ACC112 (cell line): Measurements from ENCODE around the gene TMC1.

Source experiments
- H2AFZ ChIP-seq: fragments of 200-600 bp; sonication (generic); one replicate; pipeline ENCODE4 v1.6.0; 2017; ENCODE audit warnings: antibody characterized with exemption, low read length; ENCODE audit not compliant: unreplicated experiment
- H3K27ac ChIP-seq: fragments of 200-600 bp; sonication (generic); 2 replicates; pipeline ENCODE4 v1.5.1; 2014; ENCODE audit warnings: low read depth, mild to moderate bottlenecking, antibody characterized with exemption, low read length, moderate library complexity
- H3K27me3 ChIP-seq: fragments of 200-600 bp; sonication (generic); 2 replicates; pipeline ENCODE4 v1.6.1; 2014; ENCODE audit warnings: mild to moderate bottlenecking, antibody characterized with exemption, low read length, moderate library complexity, mixed read lengths; ENCODE audit not compliant: insufficient read depth
- H3K36me3 ChIP-seq: fragments of 200-600 bp; sonication (generic); 2 replicates; pipeline ENCODE4 v1.6.1; 2016; ENCODE audit warnings: mild to moderate bottlenecking, antibody characterized with exemption, low read length, moderate library complexity, mixed read lengths; ENCODE audit not compliant: insufficient read depth
- H3K4me1 ChIP-seq: fragments of 200-600 bp; sonication (generic); one replicate; pipeline ENCODE4 v1.6.1; 2016; ENCODE audit warnings: low read length, mixed read lengths; ENCODE audit not compliant: insufficient read depth, unreplicated experiment, control insufficient read depth
- H3K4me3 ChIP-seq: fragments of 200-600 bp; sonication (generic); 2 replicates; pipeline ENCODE4 v1.5.1; 2014; ENCODE audit warnings: mild to moderate bottlenecking, low read depth, low read length
- H3K79me2 ChIP-seq: fragments of 200-600 bp; sonication (generic); one replicate; pipeline ENCODE4 v1.6.0; 2016; ENCODE audit warnings: low read length; ENCODE audit not compliant: control insufficient read depth, unreplicated experiment, insufficient read depth

TMC1 gene

DNA sequence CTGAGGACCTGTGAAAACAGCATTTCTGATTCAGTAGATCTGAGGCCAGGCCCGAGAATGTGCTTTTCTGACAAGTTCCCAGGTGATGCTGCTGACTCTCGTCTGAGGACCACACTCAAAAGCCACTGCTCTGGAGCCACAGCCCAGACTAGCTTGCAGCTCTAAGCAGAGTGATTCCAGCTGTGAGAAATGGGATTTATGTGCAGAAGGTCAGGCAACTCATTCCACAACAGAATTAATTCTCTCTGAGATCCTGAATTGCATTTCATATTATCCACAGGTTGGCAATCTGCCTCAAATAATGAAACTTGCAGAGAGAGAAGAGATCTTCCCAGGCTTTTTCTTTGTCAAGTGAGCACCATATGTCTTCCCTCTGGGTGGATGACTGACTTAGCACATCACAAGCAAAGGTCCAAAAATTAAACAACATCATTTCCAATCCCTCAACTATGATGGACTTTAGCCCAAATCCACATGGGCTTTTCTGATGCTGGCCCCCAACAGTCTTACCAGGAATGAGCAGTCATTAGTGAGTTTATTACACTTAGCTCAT is 291.2 kb downstream of the TMC1 start:
- H3K4me1 ChIP-seq = no peaks in the 10 kb centered on the region
- H3K27me3 ChIP-seq = 0 out of 2 replicates have a peak, but pooled peaks cover 3% of the 10 kb centered on the region
- H2AFZ ChIP-seq = no peak overlapping the region
- no peak overlapping the region for H3K4me3 ChIP-seq
- H3K79me2 ChIP-seq = no peaks in the 10 kb centered on the region
- H3K27ac ChIP-seq = no peak overlapping the region
- no peaks in the 10 kb centered on the region for H3K36me3 ChIP-seq

DNA sequence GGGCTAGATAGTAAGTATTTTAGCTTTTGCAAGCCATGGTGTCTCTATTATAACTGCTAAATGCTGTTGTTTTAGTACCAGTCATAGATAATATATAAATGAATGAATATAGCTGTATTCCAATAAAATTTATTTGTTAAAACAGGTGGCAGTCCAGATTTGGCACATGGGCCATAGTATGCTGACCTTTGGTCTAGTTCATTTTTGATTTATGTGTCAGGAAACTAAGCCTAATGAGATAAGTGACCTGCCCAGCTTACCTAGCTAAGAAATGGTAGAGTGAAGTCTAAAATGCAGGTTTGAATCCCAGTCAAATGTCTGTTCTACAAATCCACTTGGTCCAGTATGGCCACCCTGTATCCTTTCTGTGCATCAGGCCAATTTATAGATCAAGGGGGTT is 292.1 kb downstream of the TMC1 start:
- no peak overlapping the region for H2AFZ ChIP-seq
- no peak overlapping the region for H3K27ac ChIP-seq
- no peak overlapping the region for H3K4me3 ChIP-seq
- 0 out of 2 replicates have a peak, but pooled peaks cover 3% of the 10 kb centered on the region for H3K27me3 ChIP-seq
- H3K36me3 ChIP-seq = no peaks in the 10 kb centered on the region
- no peaks in the 10 kb centered on the region for H3K79me2 ChIP-seq
- H3K4me1 ChIP-seq = no peaks in the 10 kb centered on the region

DNA sequence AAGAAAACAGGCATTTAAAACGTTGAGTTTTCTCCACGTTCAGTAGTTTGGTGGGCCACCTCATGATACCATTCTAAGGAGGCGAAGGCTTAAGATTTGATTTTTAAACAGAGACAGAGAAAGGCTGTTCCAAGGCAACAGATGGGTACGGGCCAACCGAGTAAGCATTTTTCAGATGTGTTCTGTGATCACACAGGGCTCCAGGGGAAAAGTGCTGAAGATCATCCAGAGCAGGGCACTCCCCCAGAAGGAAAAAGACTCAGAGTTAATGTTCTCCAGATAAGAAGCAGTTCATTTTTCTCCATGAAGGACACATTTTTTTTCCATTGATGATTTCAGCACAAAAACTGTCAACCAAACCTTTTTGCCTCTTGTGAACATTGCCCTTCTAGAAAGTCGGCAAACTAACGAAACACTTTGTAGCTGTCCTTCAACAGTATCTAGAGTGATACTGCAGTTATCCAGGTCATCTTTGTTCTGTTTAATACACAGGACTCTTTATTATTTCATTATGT is 292.7 kb downstream of the TMC1 start:
- Histone ChIP-seq H2AFZ (no peak overlapping the region), H3K79me2 (no peaks in the 10 kb centered on the region), H3K4me3 (no peak overlapping the region), H3K27ac (no peak overlapping the region), H3K36me3 (no peaks in the 10 kb centered on the region), H3K4me1 (no peaks in the 10 kb centered on the region), H3K27me3 (0 out of 2 replicates have a peak, but pooled peaks cover 3% of the 10 kb centered on the region)

GRCh38 chr9:72816666-72817065 is 295.3 kb downstream of the TMC1 start:
- Histone ChIP-seq H3K4me3 (no peak overlapping the region), H3K79me2 (no peaks in the 10 kb centered on the region), H3K27me3 (peaks cover 3% of the 10 kb centered on the region; the same call in 1 of the 2 replicates), H3K4me1 (no peaks in the 10 kb centered on the region), H2AFZ (no peak overlapping the region), H3K36me3 (no peaks in the 10 kb centered on the region), H3K27ac (no peak overlapping the region)

DNA sequence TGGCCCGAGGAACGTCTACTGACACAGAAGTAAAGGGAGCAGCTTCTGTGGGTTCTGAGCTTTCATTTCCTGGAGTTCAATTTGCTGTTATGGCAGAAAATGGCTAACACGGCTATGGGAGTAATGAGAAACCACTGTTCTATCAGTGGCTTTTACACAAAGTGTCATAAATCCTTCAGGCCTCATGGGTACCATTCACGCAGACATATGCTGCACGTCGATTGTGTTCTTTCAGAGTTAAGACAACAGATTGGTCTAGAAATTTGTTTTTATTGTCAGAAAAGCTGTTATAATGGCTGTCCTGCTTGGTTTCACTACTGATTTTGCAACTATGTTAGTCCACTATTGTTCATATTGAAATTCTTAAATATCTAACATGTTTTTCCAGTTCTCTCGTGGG is 296.0 kb downstream of the TMC1 start:
- H3K79me2 ChIP-seq = no peaks in the 10 kb centered on the region
- no peak overlapping the region for H2AFZ ChIP-seq
- H3K4me3 ChIP-seq = no peak overlapping the region
- H3K27me3 ChIP-seq = peaks cover 3% of the 10 kb centered on the region; the same call in 1 of the 2 replicates
- H3K27ac ChIP-seq = no peak overlapping the region
- no peaks in the 10 kb centered on the region for H3K4me1 ChIP-seq
- no peaks in the 10 kb centered on the region for H3K36me3 ChIP-seq

GRCh38 chr9:72818385-72818784 is 297.0 kb downstream of the TMC1 start:
- Histone ChIP-seq H3K27me3 (peaks cover 3% of the 10 kb centered on the region; the same call in 1 of the 2 replicates), H3K36me3 (no peaks in the 10 kb centered on the region), H3K4me1 (peaks cover 2% of the 10 kb centered on the region)

DNA sequence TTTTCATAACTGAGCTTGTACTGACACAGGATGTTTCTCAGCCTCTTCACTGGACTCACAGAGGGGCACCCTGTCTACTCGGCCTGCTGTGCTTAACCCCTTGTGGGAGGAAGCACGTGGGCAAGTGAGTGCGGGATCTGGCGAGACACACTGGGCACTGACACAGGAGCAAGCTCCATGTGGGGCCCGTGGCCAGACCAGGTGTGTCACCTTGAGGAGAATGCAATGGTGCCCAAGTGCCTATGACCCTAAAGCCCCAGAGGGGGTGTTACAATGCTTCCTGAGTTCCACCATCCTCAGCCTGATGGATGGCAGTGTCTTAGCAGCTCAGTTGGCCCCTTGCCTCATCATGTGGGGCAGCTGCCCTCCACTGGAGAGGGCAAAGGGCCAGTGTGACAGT is 302.6 kb downstream of the TMC1 start:
- no peak overlapping the region for H3K27ac ChIP-seq
- H3K27me3 ChIP-seq = no peaks in the 10 kb centered on the region; the same call in 1 of the 2 replicates
- peaks cover 14% of the 10 kb centered on the region for H3K4me1 ChIP-seq
- H3K36me3 ChIP-seq = no peaks in the 10 kb centered on the region
- no peak overlapping the region for H3K4me3 ChIP-seq
- H3K79me2 ChIP-seq = no peaks in the 10 kb centered on the region
- H2AFZ ChIP-seq = no peak overlapping the region

More at GRCh38 chr9:72818385-72818784, 297.0 kb downstream of the TMC1 start:
- Histone ChIP-seq H2AFZ (no peak overlapping the region), H3K79me2 (no peaks in the 10 kb centered on the region), H3K4me3 (no peak overlapping the region), H3K27ac (no peak overlapping the region)

DNA sequence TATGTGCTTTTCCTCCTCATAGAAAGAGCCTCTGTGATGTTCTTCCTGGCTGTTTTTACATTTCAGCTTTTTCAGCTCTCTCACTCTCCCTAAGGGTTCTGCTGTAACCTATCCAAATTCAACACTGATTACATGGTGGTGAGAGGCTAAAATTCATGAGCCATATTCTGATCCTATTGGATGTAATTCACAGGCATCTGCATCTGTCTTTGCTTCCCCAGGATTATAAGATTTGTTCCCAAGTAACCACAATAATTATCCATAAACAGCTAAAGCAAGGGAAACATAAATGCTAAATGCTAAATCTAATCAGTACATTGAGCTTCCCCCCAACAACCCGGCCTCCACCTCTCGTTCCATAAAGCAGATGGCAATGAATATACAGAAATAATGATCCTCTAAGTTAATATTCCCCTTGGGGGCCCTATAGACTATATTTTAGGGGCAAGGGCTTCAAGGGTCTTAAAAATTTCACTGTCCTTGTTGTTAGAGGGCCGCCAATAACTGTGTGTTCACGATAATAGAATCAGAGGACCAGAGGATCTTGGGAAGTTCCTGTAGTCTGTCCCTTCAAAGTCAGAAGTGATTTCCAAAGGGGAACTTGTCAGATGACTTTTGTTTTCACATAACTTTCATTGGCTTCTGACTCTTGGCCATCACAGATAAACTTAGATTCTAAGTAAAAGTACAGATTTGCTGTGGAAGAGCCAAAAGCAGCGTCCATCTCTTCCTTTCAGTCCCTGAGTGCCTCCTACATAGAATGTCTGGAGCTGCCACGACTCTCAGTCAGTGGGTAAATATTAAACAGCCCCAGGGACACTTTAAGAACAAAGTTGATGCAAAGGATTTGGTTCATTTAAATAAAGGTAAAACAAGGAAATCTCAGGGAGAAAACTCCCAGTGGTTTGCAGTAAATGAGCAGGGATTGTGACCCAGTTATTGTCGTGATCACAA is 305.9 kb downstream of the TMC1 start:
- H3K4me1 ChIP-seq = peaks cover 15% of the 10 kb centered on the region
- H3K27ac ChIP-seq = no peak overlapping the region
- no peak overlapping the region for H3K4me3 ChIP-seq
- no peaks in the 10 kb centered on the region for H3K27me3 ChIP-seq
- H3K36me3 ChIP-seq = no peaks in the 10 kb centered on the region
- no peak overlapping the region for H2AFZ ChIP-seq
- no peaks in the 10 kb centered on the region for H3K79me2 ChIP-seq

- Histone ChIP-seq H3K4me3 (no peak overlapping the region), H3K27ac (no peak overlapping the region), H2AFZ (no peak overlapping the region), H3K4me1 (peaks cover 13% of the 10 kb centered on the region), H3K36me3 (no peaks in the 10 kb centered on the region), H3K27me3 (no peaks in the 10 kb centered on the region), H3K79me2 (no peaks in the 10 kb centered on the region)
These were observed 306.7 kb downstream of the TMC1 start for GRCh38 chr9:72827950-72828731.

DNA sequence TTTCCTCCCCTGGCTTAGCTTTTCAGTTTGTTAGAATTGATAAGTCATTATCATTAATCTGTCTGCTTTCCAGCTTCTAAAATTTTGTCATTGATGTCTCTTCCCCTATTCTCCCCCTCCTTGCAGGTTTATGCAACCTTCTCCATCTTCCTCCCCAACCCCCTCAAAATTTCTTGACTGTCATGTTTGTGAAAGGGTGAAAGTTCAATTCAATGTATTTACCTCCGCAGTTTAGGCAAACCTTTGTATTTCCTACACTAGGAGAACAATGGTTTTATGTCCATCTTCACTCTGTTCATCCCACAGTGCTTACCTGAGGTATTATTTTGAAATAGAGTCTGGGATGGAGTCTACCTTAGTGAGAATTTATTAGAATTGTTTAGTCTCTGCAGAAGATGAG is 313.6 kb downstream of the TMC1 start:
- Histone ChIP-seq H3K4me3 (no peak overlapping the region), H3K36me3 (no peaks in the 10 kb centered on the region), H3K79me2 (no peaks in the 10 kb centered on the region), H2AFZ (no peak overlapping the region), H3K27me3 (no peaks in the 10 kb centered on the region), H3K4me1 (no peaks in the 10 kb centered on the region), H3K27ac (no peak overlapping the region)
